ENCODE measurements around the gene NUDT5.

NUDT5 gene

GRCh38 chr10:12162927-12163326, 32.8 kb downstream of the NUDT5 start:
- DNase-seq = no peak

DNA sequence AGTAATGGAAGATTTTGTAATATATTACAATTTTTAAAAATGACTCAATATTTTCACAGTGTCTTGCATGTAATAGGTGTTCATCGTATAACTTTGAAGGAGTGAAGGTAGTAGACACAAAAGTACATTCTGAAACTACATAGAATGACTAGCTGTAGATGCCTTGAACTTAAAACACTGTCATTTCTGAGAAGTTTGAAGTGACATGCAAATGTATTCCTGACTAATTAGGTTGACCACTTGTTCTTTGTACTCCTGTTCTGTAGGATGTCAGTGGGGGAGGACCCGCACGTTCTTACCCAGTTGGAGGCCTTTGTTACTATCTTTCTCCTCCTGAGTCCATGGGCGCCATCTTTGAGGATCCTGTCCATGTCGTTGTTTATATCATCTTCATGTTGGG, 35.0 kb downstream of the NUDT5 start:
- no peak for DNase-seq

DNA sequence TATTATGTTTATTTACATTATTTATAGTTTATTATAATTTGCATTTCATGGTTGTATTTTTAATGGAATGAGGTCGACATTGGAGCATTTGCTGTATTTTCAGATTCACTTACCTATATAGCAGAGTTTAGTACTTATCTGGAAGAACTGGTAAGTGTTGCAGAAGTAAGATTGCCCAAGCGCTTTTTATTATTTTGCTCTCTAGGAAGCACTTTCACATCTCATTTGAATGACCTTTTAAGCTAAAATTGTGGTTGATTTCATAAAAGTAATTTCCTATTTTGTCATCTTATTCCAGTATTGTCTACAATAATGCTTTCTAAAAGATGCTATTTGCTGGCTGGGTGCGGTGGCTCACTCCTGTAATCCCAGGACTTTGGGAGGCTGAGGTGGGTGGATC, 37.6 kb downstream of the NUDT5 start:
- no peak for DNase-seq

- no peak for DNase-seq
These were observed 39.1 kb downstream of the NUDT5 start for GRCh38 chr10:12156367-12157123.

DNA sequence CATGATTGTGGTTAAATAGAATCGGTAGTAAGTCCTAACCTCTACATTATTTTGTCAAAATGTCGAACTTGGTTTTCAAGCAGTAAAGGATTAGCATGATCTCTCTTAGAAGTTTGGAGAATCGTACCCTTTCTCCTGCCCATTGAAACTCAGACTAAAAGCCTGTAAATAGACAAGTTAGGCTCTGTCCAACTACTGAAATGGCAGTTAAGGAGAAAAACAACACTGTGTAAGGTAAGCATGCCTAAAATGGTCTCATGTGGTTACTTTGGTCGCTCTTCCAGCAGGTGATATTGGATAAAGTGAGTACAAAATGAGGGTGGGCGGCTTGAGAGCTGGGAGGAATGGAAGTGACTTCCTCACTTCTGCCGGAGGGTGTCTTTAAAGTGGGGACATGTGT, 41.2 kb downstream of the NUDT5 start:
- no peak for DNase-seq

- no peak for DNase-seq
These were observed 45.5 kb downstream of the NUDT5 start for GRCh38 chr10:12150163-12150562.

GRCh38 chr10:12144538-12144937, 51.2 kb downstream of the NUDT5 start:
- DNase-seq = no peak

- DNase-seq = no peak
These were observed 55.7 kb downstream of the NUDT5 start for GRCh38 chr10:12140038-12140437.

DNA sequence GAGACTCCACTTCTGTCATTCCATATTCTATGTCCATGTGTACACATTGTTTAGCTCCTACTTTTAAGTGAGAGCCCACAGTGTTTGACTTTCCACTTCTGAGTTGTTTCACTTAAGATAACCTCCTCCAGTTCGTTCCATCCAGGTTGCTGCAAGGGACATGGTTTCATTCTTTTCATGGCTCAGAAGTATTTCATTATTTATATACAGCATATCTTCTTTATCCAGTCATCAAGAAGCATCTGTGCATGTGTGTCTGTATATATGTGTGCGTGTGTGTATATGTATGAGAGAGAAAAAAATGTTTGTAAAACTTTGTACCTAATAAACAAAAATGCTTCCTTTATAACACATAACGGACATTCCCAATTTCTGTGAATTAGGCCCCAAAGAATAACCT, 60.1 kb downstream of the NUDT5 start:
- DNase-seq = no peak

DNA sequence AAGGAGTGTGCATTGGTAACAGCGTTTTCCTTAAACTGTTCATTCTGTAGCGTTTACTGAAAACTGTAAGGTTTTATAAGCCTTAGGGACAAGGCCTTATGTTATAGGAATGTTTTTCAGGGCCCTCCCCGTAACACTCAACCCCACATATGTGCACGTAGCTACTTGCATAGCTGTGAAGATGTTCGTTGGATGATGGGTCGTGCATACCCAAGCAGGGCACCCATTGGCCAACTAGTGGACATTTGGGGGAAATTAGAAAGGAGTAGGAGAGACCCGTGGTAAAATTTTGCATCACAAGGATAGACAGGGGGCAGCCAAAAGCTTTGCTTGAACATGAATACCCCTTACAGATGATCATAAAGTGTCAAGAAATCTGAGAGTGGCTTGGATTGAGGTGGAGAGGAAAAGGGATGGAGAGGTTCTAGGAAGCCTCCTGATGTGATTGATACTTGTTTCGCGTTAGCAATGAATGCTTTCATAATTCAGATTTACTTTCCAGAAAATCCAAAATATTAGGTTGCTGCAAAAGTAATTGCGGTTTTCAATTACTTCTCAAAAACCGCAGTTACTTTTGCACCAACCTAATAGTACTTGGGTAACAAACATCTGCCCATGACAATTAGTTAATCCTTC, 65.3 kb downstream of the NUDT5 start:
- peak; percentile 75 for DNase-seq

DNA sequence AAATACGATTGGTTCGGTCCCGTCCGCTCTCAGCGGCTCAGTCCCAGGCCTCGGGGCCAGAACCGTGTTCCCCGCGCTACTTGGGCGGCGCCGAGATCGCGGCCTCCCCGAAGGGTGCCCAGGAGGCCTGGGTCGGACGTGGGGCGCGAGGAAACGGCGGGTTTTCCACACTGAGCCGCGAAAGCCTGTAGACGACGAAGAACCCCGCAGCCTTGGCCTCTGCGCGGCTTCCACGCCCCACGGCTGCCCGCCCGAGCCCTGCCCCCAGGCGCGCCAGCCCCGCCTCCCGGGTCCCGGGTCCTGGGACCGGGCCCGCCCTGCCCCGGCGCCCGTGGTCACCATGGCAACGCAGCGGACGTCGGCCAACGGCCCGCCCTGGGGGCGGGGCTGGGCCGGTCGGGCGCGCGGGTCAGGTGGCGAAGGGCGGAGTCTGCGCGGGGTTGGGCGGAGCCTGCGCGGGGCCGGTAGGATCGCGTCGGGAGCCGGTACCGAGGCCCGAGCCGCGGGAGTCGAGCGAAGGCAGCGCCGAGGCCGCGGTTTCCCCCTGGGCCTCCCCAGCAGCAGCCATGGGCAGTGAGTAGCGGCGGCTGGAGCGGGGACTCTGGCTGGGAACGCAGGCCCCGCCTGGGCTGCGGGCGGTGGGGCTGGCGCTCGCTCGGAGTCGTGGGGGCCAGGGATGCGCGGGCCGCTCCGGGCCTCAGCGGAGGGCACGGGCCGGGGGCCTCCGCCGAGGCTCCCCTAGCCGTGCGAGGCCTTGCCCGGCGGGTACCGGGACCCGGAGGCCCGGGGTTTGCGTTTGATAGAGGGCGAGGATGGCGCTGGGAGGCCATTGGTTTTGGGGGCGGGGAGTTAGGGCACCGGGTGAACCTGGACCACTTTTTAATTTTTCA, 66.2 kb downstream of the NUDT5 start, which contains the start of gene SEC61A2:
Gene SEC61A2, plus strand, starts transcription at position 456 of the 890 bp plus-strand sequence. Its CDS starts 111 bp downstream, at position 567.
- DNase-seq = peak; percentile 91

DNA sequence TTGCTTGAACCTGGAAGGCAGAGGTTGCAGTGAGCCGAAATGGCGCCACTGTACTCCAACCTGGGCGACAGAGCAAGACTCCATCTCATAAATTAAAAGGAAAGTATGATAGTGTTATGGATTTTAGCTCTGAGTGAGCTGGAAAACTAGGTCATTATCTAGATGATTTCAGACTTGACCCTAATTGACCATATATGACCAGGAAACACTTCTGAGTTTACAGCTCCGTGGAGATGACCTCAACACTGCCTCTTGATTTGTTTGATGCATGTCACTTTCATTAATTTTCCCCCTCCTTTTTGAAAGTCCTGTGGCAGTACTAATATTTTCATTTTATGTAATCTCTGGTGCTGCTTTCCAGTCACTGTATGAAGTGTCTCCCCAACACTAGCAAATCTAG, 74.0 kb downstream of the NUDT5 start:
- no peak for DNase-seq

All from fibroblast of skin of right quadriceps (primary cell).